Mucosa of descending colon (tissue), 3 donors: ENCODE measurements around the gene ZBTB48. TPM values are rescaled to one million over a fixed set of nuclear protein-coding genes. Genes with fewer than 3 reads are reported as not detected.

ENCODE experiments used
- ATAC-seq: fragments of 200-7000 bp; cut with Tn5 transposase; one replicate; pipeline ENCODE4 v1.9.1; 2020; ENCODE audit warnings: mild to moderate bottlenecking, moderate library complexity
- DNase-seq, 3 donors: peaks; one replicate each; pipeline ENCODE4 v3.0.0-alpha.2; 2020
- H3K36me3 ChIP-seq: fragments of 200-600 bp; one replicate; pipeline ENCODE4 v1.8.0; 2021; ENCODE audit warnings: low read depth, mild to moderate bottlenecking
- H3K4me1 ChIP-seq: fragments of 200-600 bp; one replicate; pipeline ENCODE4 v1.8.0; 2021; ENCODE audit warnings: low read depth, mild to moderate bottlenecking
- H3K4me3 ChIP-seq: fragments of 200-600 bp; one replicate; pipeline ENCODE4 v1.8.0; 2021; ENCODE audit warnings: mild to moderate bottlenecking
- H3K9me3 ChIP-seq: fragments of 200-600 bp; one replicate; pipeline ENCODE4 v1.8.0; 2021; ENCODE audit warnings: mild to moderate bottlenecking
- CTCF ChIP-seq: fragments of 200-600 bp; IDR thresholded peaks from one replicate; pipeline ENCODE4 v1.8.0; 2022; ENCODE audit warnings: antibody characterized with exemption, mild to moderate bottlenecking
- intact Hi-C, 2 donors: fragments of 100-400 bp; cut with DNase I in 1 of 2; cut with micrococcal nuclease in 1 of 2; formaldehyde crosslinking; loops; one replicate each; pipeline versions ENCODE4 v1.11.0 to v1.11.1; 2022; cut with DNase I, micrococcal nuclease
- total RNA-seq, 3 donors: library from RNA; stranded (reverse); fragmentation: NEBNext Ultra II Directional in 2 of 3; extraction: Animal tissue kit (Norgen Biotek cat#: 25700) in 2 of 3; gene quantifications; one replicate each; pipeline versions ENCODE4 v1.2.1 to v1.2.4, GENCODE V29; 2021 to 2023
- donor health status: DM: no; HTN: no; CAD: no; lungs with moderate emphysema.
- donor health status: DM: no; HTN: no; CAD: no.
- donor health status: DM: no; HTN: yes; CAD: no.

Gene ZBTB48
- total RNA-seq, 3 donors from 2014 or later, result 36.8 to 53.9 (median 42.3) TPM

- no peaks in the 10 kb centered on the region for H3K36me3 ChIP-seq
- DNase-seq, result peak; percentile 68 to 84 (median 77)
- H3K9me3 ChIP-seq, result no peaks in the 10 kb centered on the region
- H3K4me1 ChIP-seq, result peaks cover 8% of the 10 kb centered on the region
- H3K4me3 ChIP-seq, result peak overlapping the region; percentile 86
- peak; percentile 7 for ATAC-seq
- no peak for TF ChIP-seq CTCF
- intact Hi-C loops, result no loop called here
Observed at GRCh38 chr1:6614019-6614928, 34.5 kb downstream of the ZBTB48 start.

GRCh38 chr1:6614929-6615785 is 35.4 kb downstream of the ZBTB48 start:
- TF ChIP-seq CTCF, result no peak
- Histone ChIP-seq H3K9me3 (no peaks in the 10 kb centered on the region), H3K4me1 (peaks cover 8% of the 10 kb centered on the region), H3K4me3 (peak overlapping the region; percentile 86), H3K36me3 (no peaks in the 10 kb centered on the region)
- ATAC-seq, result no peak
- DNase-seq, result peak; percentile 23 to 60 (median 58)
- intact Hi-C loops, result no loop called here

- Histone ChIP-seq H3K9me3 (no peaks in the 10 kb centered on the region), H3K36me3 (peaks cover 9% of the 10 kb centered on the region), H3K4me1 (peaks cover 3% of the 10 kb centered on the region), H3K4me3 (no peak overlapping the region)
- no peak for TF ChIP-seq CTCF
- DNase-seq (no peak), ATAC-seq (no peak)
- intact Hi-C loops, result no loop called here
Observed at GRCh38 chr1:6619045-6619444, 39.3 kb downstream of the ZBTB48 start.

- Histone ChIP-seq H3K4me3 (no peak overlapping the region), H3K36me3 (peaks cover 9% of the 10 kb centered on the region)
- DNase-seq, result no peak
Observed at GRCh38 chr1:6621429-6622391, 41.9 kb downstream of the ZBTB48 start.

More at GRCh38 chr1:6621429-6622391, 41.9 kb downstream of the ZBTB48 start:
- intact Hi-C loops, result no loop called here
- Histone ChIP-seq H3K4me1 (peaks cover 6% of the 10 kb centered on the region), H3K9me3 (no peaks in the 10 kb centered on the region)
- no peak for TF ChIP-seq CTCF
- ATAC-seq, result no peak
